Measurements from ENCODE around the gene NQO2. TPM values are rescaled to one million over a fixed set of nuclear protein-coding genes. Genes with fewer than 3 reads are reported as not detected.

Gene NQO2
- total RNA-seq, 1 donor from 2014 or later, result 34.8 TPM

Other genes starting within 250 kb of the NQO2 start
- 0.10 TPM in 2 replicates for gene MYLK4, start 249.0 kb upstream of the NQO2 start, total RNA-seq
- gene WRNIP1, start 234.5 kb upstream of the NQO2 start, total RNA-seq, result 47.5 and 51.3 TPM in 2 replicates
- 79.5 and 80.1 TPM in 2 replicates for gene SERPINB1, start 158.0 kb upstream of the NQO2 start, total RNA-seq
- 86.8 and 87.2 TPM in 2 replicates for gene SERPINB9, start 96.6 kb upstream of the NQO2 start, total RNA-seq
- gene SERPINB6, start 28.3 kb upstream of the NQO2 start, total RNA-seq, result 33.7 and 34.9 TPM in 2 replicates
- gene RIPK1, start 68.6 kb downstream of the NQO2 start, total RNA-seq, result 17.1 and 19.4 TPM in 2 replicates
- 6.6 and 7.9 TPM in 2 replicates for gene BPHL, start 118.8 kb downstream of the NQO2 start, total RNA-seq
- 5.2 and 5.6 TPM in 2 replicates for gene TUBB2A, start 157.7 kb downstream of the NQO2 start, total RNA-seq
- gene TUBB2B, start 227.8 kb downstream of the NQO2 start, total RNA-seq, result 0.20 and 0.57 TPM in 2 replicates

Data from activated T-helper 1 cell treated with anti-CD3 and anti-CD28 coated beads, Interleukin-12 subunit alpha, Interleukin-12 subunit beta, Interleukin-2, Interleukin-4 antibody, amounts not matched to agents 30 ng/mL and 10 ng/mL and 1 ng/mL, durations not matched to agents 14 hours and 24 hours and 36 hours (primary cell).